Prostate gland (tissue), 2 donors: ENCODE data around the gene STAMBPL1. TPM values are rescaled to one million over a fixed set of nuclear protein-coding genes. Genes with fewer than 3 reads are reported as not detected.

Experiments
- DNase-seq: peaks from one replicate; pipeline ENCODE4 v3.0.0-alpha.2; 2019; ENCODE audit warnings: low spot score
- H3K27ac ChIP-seq, 2 donors: fragments of 200-600 bp; sonication (generic); 2 replicates each; pipeline ENCODE4 v1.5.1; 2017 to 2019
- H3K27me3 ChIP-seq: fragments of 200-600 bp; sonication (generic); replicated peaks from 2 replicates; pipeline ENCODE4 v1.5.1; 2019; ENCODE audit not compliant: insufficient read depth
- H3K36me3 ChIP-seq, 2 donors: fragments of 200-600 bp; sonication (generic); 1 replicate in 1 of 2; 2 replicates in 1 of 2; pipeline versions ENCODE4 v1.5.1 to v1.8.1; 2017 to 2019
- H3K4me1 ChIP-seq: fragments of 200-600 bp; sonication (generic); replicated peaks from 2 replicates; pipeline ENCODE4 v1.5.1; 2019
- H3K4me3 ChIP-seq, 2 donors: fragments of 200-600 bp; sonication (generic); 2 replicates each; pipeline ENCODE4 v1.5.1; 2017 to 2019
- H3K9me3 ChIP-seq: fragments of 200-600 bp; sonication (generic); 2 replicates; pipeline ENCODE4 v1.5.1; 2017
- POLR2A ChIP-seq: fragments of 450-650 bp; IDR thresholded peaks from one replicate; pipeline ENCODE4 v1.6.1; 2016; ENCODE audit warnings: antibody characterized with exemption, mild to moderate bottlenecking
- POLR2AphosphoS5 ChIP-seq: sonication (generic); formaldehyde crosslinking; IDR thresholded peaks from one replicate; pipeline ENCODE4 v1.6.1; 2017; ENCODE audit warnings: antibody characterized with exemption
- WGBS: methylation state at CpG from one replicate; pipeline ENCODE4 v1.1.5; 2018; 5-methylcytosine and 5-hydroxymethylcytosine counted together
- intact Hi-C: fragments of 100-400 bp; cut with DNase I; formaldehyde crosslinking; loops from one replicate; pipeline ENCODE4 v1.14.2; 2022
- total RNA-seq, 2 donors: library from RNA; depleted of rRNA; stranded (reverse); fragments of >200 nt; gene quantifications; one replicate each; pipeline ENCODE4 v1.1.0, GENCODE V29; 2016
- TF ChIP-seq, protein P1 (sequence below), 4 experiments: fragments of 200-600 bp in 2 of 4; fragments of 450-650 bp in 2 of 4; sonication (generic) in 2 of 4; IDR thresholded peaks; 1 replicate in 3 of 4; 2 replicates in 1 of 4; pipeline ENCODE4 v1.5.1; 2016 to 2019; ENCODE audit warnings: antibody characterized with exemption in 4 of 4, mild to moderate bottlenecking in 2 of 4, moderate library complexity in 2 of 4

Gene STAMBPL1
- total RNA-seq, 2 donors from 2014 or later, result 3.6 to 5.8 TPM

DNA sequence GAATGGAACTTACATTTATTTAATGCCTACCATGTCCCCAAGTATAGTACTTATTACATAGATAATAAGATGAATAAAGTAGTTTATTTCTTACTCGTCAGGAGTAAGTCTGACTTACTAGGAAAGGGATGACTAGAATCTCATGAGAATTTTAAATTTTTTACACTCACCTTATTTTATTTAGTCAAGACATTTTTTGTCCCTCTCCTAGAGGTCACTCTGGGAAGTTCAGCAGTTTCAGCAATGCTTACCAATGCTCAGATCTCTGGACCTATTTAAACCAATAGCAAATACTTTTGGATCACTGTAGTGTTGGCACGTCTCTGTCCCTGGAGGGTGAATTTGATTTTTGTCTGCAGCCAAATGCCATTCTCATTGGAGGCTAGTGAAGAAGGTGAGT is 83.3 kb downstream of the STAMBPL1 start:
- Histone ChIP-seq H3K9me3 (no peaks in the 10 kb centered on the region), H3K4me1 (no peaks in the 10 kb centered on the region), H3K27me3 (no peaks in the 10 kb centered on the region), H3K27ac (no peak overlapping the region), H3K36me3 (no peaks in the 10 kb centered on the region), H3K4me3 (no peak overlapping the region)
- intact Hi-C loops, result no loop called here
- WGBS, result 92% methylated on average over 2 of the region's 2 CpGs
- TF ChIP-seq, protein P1, sequence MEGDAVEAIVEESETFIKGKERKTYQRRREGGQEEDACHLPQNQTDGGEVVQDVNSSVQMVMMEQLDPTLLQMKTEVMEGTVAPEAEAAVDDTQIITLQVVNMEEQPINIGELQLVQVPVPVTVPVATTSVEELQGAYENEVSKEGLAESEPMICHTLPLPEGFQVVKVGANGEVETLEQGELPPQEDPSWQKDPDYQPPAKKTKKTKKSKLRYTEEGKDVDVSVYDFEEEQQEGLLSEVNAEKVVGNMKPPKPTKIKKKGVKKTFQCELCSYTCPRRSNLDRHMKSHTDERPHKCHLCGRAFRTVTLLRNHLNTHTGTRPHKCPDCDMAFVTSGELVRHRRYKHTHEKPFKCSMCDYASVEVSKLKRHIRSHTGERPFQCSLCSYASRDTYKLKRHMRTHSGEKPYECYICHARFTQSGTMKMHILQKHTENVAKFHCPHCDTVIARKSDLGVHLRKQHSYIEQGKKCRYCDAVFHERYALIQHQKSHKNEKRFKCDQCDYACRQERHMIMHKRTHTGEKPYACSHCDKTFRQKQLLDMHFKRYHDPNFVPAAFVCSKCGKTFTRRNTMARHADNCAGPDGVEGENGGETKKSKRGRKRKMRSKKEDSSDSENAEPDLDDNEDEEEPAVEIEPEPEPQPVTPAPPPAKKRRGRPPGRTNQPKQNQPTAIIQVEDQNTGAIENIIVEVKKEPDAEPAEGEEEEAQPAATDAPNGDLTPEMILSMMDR (IDR thresholded peaks at IDR 0.05), result no peak
- TF ChIP-seq POLR2A, result no peak
- no peak for TF ChIP-seq POLR2AphosphoS5
- no peak for DNase-seq

DNA sequence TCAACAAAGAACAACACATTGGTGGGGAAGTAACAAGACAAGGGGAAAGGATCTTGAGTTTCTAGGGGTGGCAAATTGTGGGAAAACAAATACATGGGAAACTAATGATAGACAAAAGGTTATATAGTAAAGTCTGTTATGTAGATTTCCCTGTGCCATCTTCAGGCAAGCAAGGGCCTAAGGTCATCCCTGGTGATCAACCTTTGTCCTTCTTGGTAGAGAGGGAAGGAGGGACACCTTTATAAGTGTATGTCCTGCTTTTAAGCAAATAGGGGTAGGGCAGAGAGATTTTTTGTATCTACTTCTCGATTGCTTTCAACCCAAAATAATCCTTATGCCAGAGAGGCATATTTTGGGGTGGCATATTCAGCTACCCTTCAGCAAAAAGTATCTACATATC is 84.3 kb downstream of the STAMBPL1 start:
- H3K4me3 ChIP-seq, result no peak overlapping the region

DNA sequence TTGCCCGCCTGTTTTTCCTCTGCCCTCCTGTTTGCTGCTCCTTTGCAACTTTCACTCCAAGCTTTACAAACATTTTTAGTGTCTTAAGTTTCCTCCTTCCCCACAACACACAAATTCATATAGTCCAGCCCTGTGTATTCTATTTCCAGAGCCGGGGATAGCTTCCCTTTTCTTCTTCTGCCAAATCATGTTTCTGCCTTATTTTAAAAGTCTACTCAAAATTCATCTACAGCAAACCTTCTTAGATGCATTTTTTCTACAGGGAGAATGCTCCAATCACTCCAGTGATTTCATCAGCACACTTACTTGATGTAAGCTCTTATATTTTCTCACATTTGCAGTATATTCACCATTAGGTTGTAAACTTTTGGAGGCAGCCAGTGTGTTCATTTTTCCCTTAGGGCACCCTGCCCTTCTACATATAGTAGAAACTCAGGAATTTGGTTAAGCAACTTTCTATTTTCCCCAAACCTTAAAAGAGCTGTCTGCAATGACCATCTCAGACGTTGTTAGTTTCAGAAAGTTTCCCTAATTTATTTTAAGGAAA is 84.9 kb downstream of the STAMBPL1 start:
- no peak overlapping the region for H3K27ac ChIP-seq
- H3K27me3 ChIP-seq, result no peaks in the 10 kb centered on the region
- H3K9me3 ChIP-seq, result no peaks in the 10 kb centered on the region
- no peaks in the 10 kb centered on the region for H3K36me3 ChIP-seq
- no peak overlapping the region for H3K4me3 ChIP-seq
- intact Hi-C loops, result no loop called here
- no peaks in the 10 kb centered on the region for H3K4me1 ChIP-seq
- no peak for DNase-seq
- WGBS, result 53% methylated on average over 3 of the region's 3 CpGs
- TF ChIP-seq POLR2A, result no peak
- TF ChIP-seq, protein P1 (IDR thresholded peaks at IDR 0.05), result no peak
- TF ChIP-seq POLR2AphosphoS5, result no peak

More for the DNA sequence above, 84.3 kb downstream of the STAMBPL1 start:
- no peaks in the 10 kb centered on the region for H3K27me3 ChIP-seq
- TF ChIP-seq POLR2A (no peak), POLR2AphosphoS5 (no peak)
- TF ChIP-seq, protein P1 (IDR thresholded peaks at IDR 0.05), result no peak
- H3K27ac ChIP-seq, result no peak overlapping the region
- WGBS, result 82% methylated on average over 1 of the region's 1 CpG
- no peaks in the 10 kb centered on the region for H3K36me3 ChIP-seq
- no peaks in the 10 kb centered on the region for H3K4me1 ChIP-seq
- no peak for DNase-seq
- intact Hi-C loops, result no loop called here
- no peaks in the 10 kb centered on the region for H3K9me3 ChIP-seq

DNA sequence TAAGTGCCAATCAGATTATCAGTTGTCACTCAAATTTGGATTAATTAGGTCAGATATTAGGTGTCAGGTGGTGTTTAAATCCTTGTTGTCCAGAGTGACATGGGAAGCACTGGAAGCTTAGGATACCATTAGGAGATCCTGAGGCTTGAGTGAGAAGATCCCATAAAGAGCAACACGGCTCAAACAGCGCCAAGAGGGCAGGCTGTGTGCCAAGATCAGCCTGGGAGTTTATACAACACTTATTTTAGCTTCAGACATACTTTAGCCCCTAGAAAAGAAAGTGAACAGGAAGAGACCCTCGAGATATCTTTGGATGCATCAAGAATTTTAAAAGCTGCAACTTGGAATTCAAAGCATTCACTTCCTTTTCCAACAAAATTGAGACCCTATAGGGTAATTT is 86.8 kb downstream of the STAMBPL1 start:
- no peaks in the 10 kb centered on the region for H3K9me3 ChIP-seq
- no peaks in the 10 kb centered on the region for H3K27me3 ChIP-seq
- H3K4me3 ChIP-seq, result no peak overlapping the region
- 10% methylated on average over 3 of the region's 3 CpGs for WGBS
- intact Hi-C loops, result no loop called here
- DNase-seq, result no peak
- peak overlapping the region in 1 of 2 donors; percentile 23 for H3K27ac ChIP-seq
- TF ChIP-seq, protein P1 (IDR thresholded peaks at IDR 0.05), result no peak
- no peak for TF ChIP-seq POLR2AphosphoS5
- no peak for TF ChIP-seq POLR2A
- no peaks in the 10 kb centered on the region for H3K36me3 ChIP-seq
- no peaks in the 10 kb centered on the region for H3K4me1 ChIP-seq

DNA sequence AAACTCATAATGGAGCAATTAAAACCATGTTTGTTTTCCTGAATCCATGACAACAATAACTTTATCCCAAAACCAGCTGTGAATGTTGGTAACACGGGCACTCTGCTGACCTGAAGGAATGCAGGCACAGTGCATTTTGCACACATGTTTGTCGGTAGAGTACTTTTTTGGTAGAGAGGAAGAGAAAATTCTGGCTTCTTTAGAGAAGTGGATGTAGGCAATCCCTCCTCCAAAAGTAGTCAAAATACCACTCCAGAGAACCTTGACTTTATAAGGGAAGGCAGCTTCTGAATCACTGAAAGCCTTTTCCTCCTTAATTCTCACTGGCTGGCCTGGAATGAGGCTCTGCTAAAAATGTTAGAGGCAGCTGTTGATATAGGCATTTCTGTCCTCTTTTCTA is 88.3 kb downstream of the STAMBPL1 start:
- TF ChIP-seq POLR2A (no peak), POLR2AphosphoS5 (peak; percentile 4)
- Histone ChIP-seq H3K9me3 (no peaks in the 10 kb centered on the region), H3K4me1 (no peaks in the 10 kb centered on the region), H3K27me3 (no peaks in the 10 kb centered on the region), H3K27ac (no peak overlapping the region), H3K4me3 (no peak overlapping the region), H3K36me3 (no peaks in the 10 kb centered on the region)
- intact Hi-C loops, result no loop called here
- DNase-seq, result no peak
- WGBS, result 59% methylated on average over 2 of the region's 2 CpGs
